Measurements from ENCODE around the gene ANKRD40CL.

ANKRD40CL gene

GRCh38 chr17:50767446-50767845, at the start of gene ANKRD40CL:
TSS of gene ANKRD40CL (minus strand) at chr17:50767518. CDS start at chr17:50766913, 605 bp downstream.
- no peaks in the 10 kb centered on the region for H4K20me1 ChIP-seq (ENCODE audit: insufficient read depth, low read length)
- H3K27me3 ChIP-seq (ENCODE audit: low read depth, low read length): no peaks in the 10 kb centered on the region
- H2AFZ ChIP-seq (ENCODE audit: low read depth, low read length): peak within 1 kb of the TSS; percentile 67; the same call in 1 of the 2 replicates
- no peak within 1 kb of the TSS for H3K4me2 ChIP-seq (ENCODE audit: low read length)
- no peak within 1 kb of the TSS for H3K9ac ChIP-seq (ENCODE audit: low read length)
- no peak within 1 kb of the TSS for H3K4me3 ChIP-seq (ENCODE audit: low read length)
- no peaks in the 10 kb centered on the region for H3K79me2 ChIP-seq (ENCODE audit: low read length)
- no peak within 1 kb of the TSS for H3K27ac ChIP-seq (ENCODE audit: low read length)
- H3K9me3 ChIP-seq (ENCODE audit: insufficient read depth, low read length): no peaks in the 10 kb centered on the region
- H3K4me1 ChIP-seq (ENCODE audit: low read length): peaks cover 35% of the 10 kb centered on the region
- no peaks in the 10 kb centered on the region for H3K36me3 ChIP-seq (replicated peaks; ENCODE audit: low read depth, low read length)
- no peak for TF ChIP-seq EZH2phosphoT487 (IDR thresholded peaks at IDR 0.05; ENCODE audit: low read depth)
- TF ChIP-seq CTCF (IDR thresholded peaks at IDR 0.05; ENCODE audit: low read depth, low read length): no peak

GRCh38 chr17:50816271-50816670, 49.0 kb upstream of the ANKRD40CL start:
- Histone ChIP-seq H3K27me3 (ENCODE audit: low read depth, low read length) (0 out of 2 replicates have a peak, but pooled peaks cover under 1% of the 10 kb centered on the region), H3K9me3 (ENCODE audit: insufficient read depth, low read length) (no peaks in the 10 kb centered on the region), H3K4me3 (ENCODE audit: low read length) (no peak overlapping the region), H3K4me2 (ENCODE audit: low read length) (no peak overlapping the region), H4K20me1 (ENCODE audit: insufficient read depth, low read length) (no peaks in the 10 kb centered on the region), H3K79me2 (ENCODE audit: low read length) (no peaks in the 10 kb centered on the region), H3K27ac (ENCODE audit: low read length) (no peak overlapping the region), H3K36me3 (replicated peaks; ENCODE audit: low read depth, low read length) (no peaks in the 10 kb centered on the region), H3K9ac (ENCODE audit: low read length) (no peak overlapping the region), H3K4me1 (ENCODE audit: low read length) (no peaks in the 10 kb centered on the region), H2AFZ (ENCODE audit: low read depth, low read length) (no peak overlapping the region)
- no peak for TF ChIP-seq CTCF (IDR thresholded peaks at IDR 0.05; ENCODE audit: low read depth, low read length)
- TF ChIP-seq EZH2phosphoT487 (IDR thresholded peaks at IDR 0.05; ENCODE audit: low read depth): no peak

GRCh38 chr17:50815400-50815799, 48.1 kb upstream of the ANKRD40CL start:
- no peak overlapping the region for H3K27ac ChIP-seq (ENCODE audit: low read length)
- H3K79me2 ChIP-seq (ENCODE audit: low read length): no peaks in the 10 kb centered on the region
- TF ChIP-seq EZH2phosphoT487 (IDR thresholded peaks at IDR 0.05; ENCODE audit: low read depth): no peak
- TF ChIP-seq CTCF (IDR thresholded peaks at IDR 0.05; ENCODE audit: low read depth, low read length): no peak
- H3K4me1 ChIP-seq (ENCODE audit: low read length): no peaks in the 10 kb centered on the region
- H3K36me3 ChIP-seq (replicated peaks; ENCODE audit: low read depth, low read length): no peaks in the 10 kb centered on the region
- peaks cover 8% of the 10 kb centered on the region; the same call in 1 of the 2 replicates for H3K27me3 ChIP-seq (ENCODE audit: low read depth, low read length)
- H2AFZ ChIP-seq (ENCODE audit: low read depth, low read length): no peak overlapping the region
- H3K4me3 ChIP-seq (ENCODE audit: low read length): no peak overlapping the region
- H3K9ac ChIP-seq (ENCODE audit: low read length): no peak overlapping the region
- no peaks in the 10 kb centered on the region for H3K9me3 ChIP-seq (ENCODE audit: insufficient read depth, low read length)
- H3K4me2 ChIP-seq (ENCODE audit: low read length): no peak overlapping the region
- H4K20me1 ChIP-seq (ENCODE audit: insufficient read depth, low read length): no peaks in the 10 kb centered on the region

GRCh38 chr17:50813583-50813982, 46.3 kb upstream of the ANKRD40CL start:
- H4K20me1 ChIP-seq (ENCODE audit: insufficient read depth, low read length): no peaks in the 10 kb centered on the region
- no peak for TF ChIP-seq EZH2phosphoT487 (IDR thresholded peaks at IDR 0.05; ENCODE audit: low read depth)
- TF ChIP-seq CTCF (IDR thresholded peaks at IDR 0.05; ENCODE audit: low read depth, low read length): no peak
- no peak overlapping the region for H3K4me3 ChIP-seq (ENCODE audit: low read length)
- H3K27ac ChIP-seq (ENCODE audit: low read length): no peak overlapping the region
- no peak overlapping the region for H2AFZ ChIP-seq (ENCODE audit: low read depth, low read length)
- H3K9ac ChIP-seq (ENCODE audit: low read length): no peak overlapping the region
- no peaks in the 10 kb centered on the region for H3K9me3 ChIP-seq (ENCODE audit: insufficient read depth, low read length)
- H3K27me3 ChIP-seq (ENCODE audit: low read depth, low read length): peaks cover 8% of the 10 kb centered on the region; the same call in 1 of the 2 replicates
- H3K4me1 ChIP-seq (ENCODE audit: low read length): no peaks in the 10 kb centered on the region
- no peaks in the 10 kb centered on the region for H3K36me3 ChIP-seq (replicated peaks; ENCODE audit: low read depth, low read length)
- H3K79me2 ChIP-seq (ENCODE audit: low read length): no peaks in the 10 kb centered on the region
- no peak overlapping the region for H3K4me2 ChIP-seq (ENCODE audit: low read length)

Data from OCI-LY3 (cell line).